K562 (cell line): Measurements from ENCODE around the gene FRAT2. TPM values are rescaled to one million over a fixed set of nuclear protein-coding genes. Genes with fewer than 3 reads are reported as not detected.
A peak's percentile ranks its signal among the peaks of the same experiment; 100 is the strongest.

Experiments used
- GATAD2B ChIP-seq: fragments of 450-650 bp; IDR thresholded peaks from 2 replicates; pipeline ENCODE4 v1.6.1; 2017; ENCODE audit warnings: mild to moderate bottlenecking, borderline replicate concordance
- GTF2A2 ChIP-seq: IDR thresholded peaks from 2 replicates; pipeline ENCODE4 v1.6.1; 2016; ENCODE audit warnings: mild to moderate bottlenecking, missing genetic modification characterization, missing compliant biosample characterization
- HOXB6 ChIP-seq: fragments of 250-450 bp; sonication (Bioruptor Pico); IDR thresholded peaks from 2 replicates; pipeline ENCODE4 v1.5.1; 2022; ENCODE audit warnings: mild to moderate bottlenecking, borderline replicate concordance
- NCOA4 ChIP-seq: fragments of 450-650 bp; IDR thresholded peaks from 2 replicates; pipeline ENCODE4 v1.6.1; 2018; ENCODE audit warnings: mild to moderate bottlenecking; ENCODE audit not compliant: partially characterized antibody
- NR3C1 ChIP-seq: sonication (generic); formaldehyde crosslinking; IDR thresholded peaks from 2 replicates; pipeline ENCODE4 v1.8.1; 2022; ENCODE audit warnings: missing genetic modification reagents
- PHF8 ChIP-seq: fragments of 200-600 bp; sonication (generic); IDR thresholded peaks from 2 replicates; pipeline ENCODE4 v1.6.1; 2012; ENCODE audit warnings: mixed run types, mild to moderate bottlenecking, inconsistent platforms, low read length, moderate library complexity, borderline replicate concordance
- POLR2A ChIP-seq: fragments of 450-650 bp; conservative IDR thresholded peaks from 2 replicates; pipeline ENCODE4 v1.6.1; 2016
- polyA plus RNA-seq, 8 experiments: library from polyadenylated mRNA; depleted of rRNA in 4 of 8; stranded (reverse) in 5 of 8; unstranded in 3 of 8; fragments of >200 nt; fragmentation: Nextera tagmentation in 2 of 8; fragmentation: Illumina TruSeq in 1 of 8; extraction: Ambion mirVana in 2 of 8; extraction: Trizol in 1 of 8; gene quantifications; 2 replicates each; pipeline versions ENCODE4 v1.2.1 to v1.2.3, GENCODE V29; 2011 to 2014; ENCODE audit warnings: inconsistent platforms in 1 of 8, missing spikeins in 1 of 8
- total RNA-seq, 7 experiments: library from RNA; depleted of rRNA in 6 of 7; stranded (reverse); fragments of >200 nt in 6 of 7; fragmentation: Illumina TruSeq in 2 of 7; extraction: Trizol in 2 of 7; gene quantifications; 2 replicates each; pipeline versions ENCODE4 v1.2.1 to v1.2.3, GENCODE V29; 2011 to 2021; ENCODE audit warnings: low replicate concordance in 1 of 7
- TF ChIP-seq, protein P1 (sequence below): fragments of 450-650 bp; IDR thresholded peaks from 2 replicates; pipeline ENCODE4 v1.6.1; 2016; ENCODE audit warnings: borderline replicate concordance
- TF ChIP-seq, protein P2 (sequence below), 2 experiments: fragments of 450-650 bp; formaldehyde crosslinking in 1 of 2; IDR thresholded peaks; 2 replicates each; pipeline versions ENCODE4 v1.4.0 to v1.6.1; 2014 to 2020; ENCODE audit warnings: mild to moderate bottlenecking in 2 of 2, borderline replicate concordance in 1 of 2, low read depth in 1 of 2
- TF ChIP-seq, protein P3 (sequence below): fragments of 200-800 bp; sonication (Bioruptor generic); IDR thresholded peaks from 2 replicates; pipeline ENCODE4 v1.6.1; 2017; ENCODE audit warnings: missing genetic modification characterization, missing compliant biosample characterization
- TF ChIP-seq, protein P4 (sequence below): fragments of 450-650 bp; IDR thresholded peaks from 2 replicates; pipeline ENCODE4 v1.6.1; 2018; ENCODE audit not compliant: partially characterized antibody

Gene FRAT2
- total and polyA plus RNA-seq, 9 of the 15 experiments (the other 6 are each of a cell fraction or from before 2014, with no cell fraction given) = 4.3 to 31.7 (median 19.5) TPM

DNA sequence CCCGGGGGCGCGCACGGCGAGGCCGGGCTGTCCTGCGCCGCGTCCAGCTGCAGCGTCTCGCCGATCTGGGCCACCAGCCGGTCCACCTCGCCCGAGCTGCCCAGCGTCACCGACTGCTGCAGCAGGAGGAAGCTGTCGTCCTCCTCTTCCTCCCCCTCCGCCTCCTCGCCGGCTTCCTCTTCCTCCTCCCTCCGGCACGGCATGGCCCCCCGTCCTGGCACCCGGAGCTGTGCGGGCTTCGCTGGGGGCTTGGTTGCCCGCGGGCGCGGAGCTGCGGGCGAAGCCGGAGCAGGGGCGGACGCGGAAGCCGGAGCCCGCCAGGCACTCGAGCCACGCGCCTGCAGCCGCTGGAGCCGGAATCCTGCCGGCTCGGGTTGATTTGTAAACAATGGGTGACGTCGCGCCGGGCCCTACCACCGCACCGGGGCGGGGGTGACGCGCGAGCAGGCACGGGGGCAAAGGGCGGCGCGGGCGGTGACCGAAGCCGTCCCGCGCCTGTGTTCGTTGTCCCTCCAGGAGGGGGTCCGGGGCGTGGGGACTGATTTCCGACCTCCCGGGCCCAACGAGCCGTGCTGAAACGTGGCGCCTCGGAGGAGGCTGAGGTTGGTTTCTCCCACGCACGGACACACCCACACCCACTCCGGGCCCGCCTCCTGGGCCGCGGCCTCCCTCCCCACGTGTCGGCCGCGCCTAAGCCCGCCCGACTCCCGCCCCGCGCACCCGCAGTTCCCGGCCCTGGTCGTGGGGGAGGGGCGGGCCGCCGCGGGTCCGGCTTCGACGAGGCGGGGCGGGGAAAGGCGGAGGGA is at the start of gene FRAT2 (continued):
- TF ChIP-seq PHF8 (peak; percentile 68; the same call in 1 of the 2 replicates), NCOA4 (no peak), GATAD2B (no peak), POLR2A (peak; percentile 71), HOXB6 (no peak), GTF2A2 (no peak), NR3C1 (CRISPR knock-in tag) (peak; percentile 31; the same call in 1 of the 2 replicates)
- TF ChIP-seq, protein P1, sequence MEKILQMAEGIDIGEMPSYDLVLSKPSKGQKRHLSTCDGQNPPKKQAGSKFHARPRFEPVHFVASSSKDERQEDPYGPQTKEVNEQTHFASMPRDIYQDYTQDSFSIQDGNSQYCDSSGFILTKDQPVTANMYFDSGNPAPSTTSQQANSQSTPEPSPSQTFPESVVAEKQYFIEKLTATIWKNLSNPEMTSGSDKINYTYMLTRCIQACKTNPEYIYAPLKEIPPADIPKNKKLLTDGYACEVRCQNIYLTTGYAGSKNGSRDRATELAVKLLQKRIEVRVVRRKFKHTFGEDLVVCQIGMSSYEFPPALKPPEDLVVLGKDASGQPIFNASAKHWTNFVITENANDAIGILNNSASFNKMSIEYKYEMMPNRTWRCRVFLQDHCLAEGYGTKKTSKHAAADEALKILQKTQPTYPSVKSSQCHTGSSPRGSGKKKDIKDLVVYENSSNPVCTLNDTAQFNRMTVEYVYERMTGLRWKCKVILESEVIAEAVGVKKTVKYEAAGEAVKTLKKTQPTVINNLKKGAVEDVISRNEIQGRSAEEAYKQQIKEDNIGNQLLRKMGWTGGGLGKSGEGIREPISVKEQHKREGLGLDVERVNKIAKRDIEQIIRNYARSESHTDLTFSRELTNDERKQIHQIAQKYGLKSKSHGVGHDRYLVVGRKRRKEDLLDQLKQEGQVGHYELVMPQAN = peak; percentile 70; the same call in 1 of the 2 replicates
- TF ChIP-seq, protein P2, sequence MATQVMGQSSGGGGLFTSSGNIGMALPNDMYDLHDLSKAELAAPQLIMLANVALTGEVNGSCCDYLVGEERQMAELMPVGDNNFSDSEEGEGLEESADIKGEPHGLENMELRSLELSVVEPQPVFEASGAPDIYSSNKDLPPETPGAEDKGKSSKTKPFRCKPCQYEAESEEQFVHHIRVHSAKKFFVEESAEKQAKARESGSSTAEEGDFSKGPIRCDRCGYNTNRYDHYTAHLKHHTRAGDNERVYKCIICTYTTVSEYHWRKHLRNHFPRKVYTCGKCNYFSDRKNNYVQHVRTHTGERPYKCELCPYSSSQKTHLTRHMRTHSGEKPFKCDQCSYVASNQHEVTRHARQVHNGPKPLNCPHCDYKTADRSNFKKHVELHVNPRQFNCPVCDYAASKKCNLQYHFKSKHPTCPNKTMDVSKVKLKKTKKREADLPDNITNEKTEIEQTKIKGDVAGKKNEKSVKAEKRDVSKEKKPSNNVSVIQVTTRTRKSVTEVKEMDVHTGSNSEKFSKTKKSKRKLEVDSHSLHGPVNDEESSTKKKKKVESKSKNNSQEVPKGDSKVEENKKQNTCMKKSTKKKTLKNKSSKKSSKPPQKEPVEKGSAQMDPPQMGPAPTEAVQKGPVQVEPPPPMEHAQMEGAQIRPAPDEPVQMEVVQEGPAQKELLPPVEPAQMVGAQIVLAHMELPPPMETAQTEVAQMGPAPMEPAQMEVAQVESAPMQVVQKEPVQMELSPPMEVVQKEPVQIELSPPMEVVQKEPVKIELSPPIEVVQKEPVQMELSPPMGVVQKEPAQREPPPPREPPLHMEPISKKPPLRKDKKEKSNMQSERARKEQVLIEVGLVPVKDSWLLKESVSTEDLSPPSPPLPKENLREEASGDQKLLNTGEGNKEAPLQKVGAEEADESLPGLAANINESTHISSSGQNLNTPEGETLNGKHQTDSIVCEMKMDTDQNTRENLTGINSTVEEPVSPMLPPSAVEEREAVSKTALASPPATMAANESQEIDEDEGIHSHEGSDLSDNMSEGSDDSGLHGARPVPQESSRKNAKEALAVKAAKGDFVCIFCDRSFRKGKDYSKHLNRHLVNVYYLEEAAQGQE (IDR thresholded peaks at IDR 0.05; ENCODE audit: borderline replicate concordance) = no peak
- TF ChIP-seq, protein P2 (CRISPR knock-in tag; IDR thresholded peaks at IDR 0.05; ENCODE audit: low read depth) = no peak
- TF ChIP-seq, protein P3, sequence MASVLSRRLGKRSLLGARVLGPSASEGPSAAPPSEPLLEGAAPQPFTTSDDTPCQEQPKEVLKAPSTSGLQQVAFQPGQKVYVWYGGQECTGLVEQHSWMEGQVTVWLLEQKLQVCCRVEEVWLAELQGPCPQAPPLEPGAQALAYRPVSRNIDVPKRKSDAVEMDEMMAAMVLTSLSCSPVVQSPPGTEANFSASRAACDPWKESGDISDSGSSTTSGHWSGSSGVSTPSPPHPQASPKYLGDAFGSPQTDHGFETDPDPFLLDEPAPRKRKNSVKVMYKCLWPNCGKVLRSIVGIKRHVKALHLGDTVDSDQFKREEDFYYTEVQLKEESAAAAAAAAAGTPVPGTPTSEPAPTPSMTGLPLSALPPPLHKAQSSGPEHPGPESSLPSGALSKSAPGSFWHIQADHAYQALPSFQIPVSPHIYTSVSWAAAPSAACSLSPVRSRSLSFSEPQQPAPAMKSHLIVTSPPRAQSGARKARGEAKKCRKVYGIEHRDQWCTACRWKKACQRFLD (CRISPR knock-in tag) = 0 out of 2 replicates have a peak, but pooled peaks have one; percentile 72
- TF ChIP-seq, protein P4, sequence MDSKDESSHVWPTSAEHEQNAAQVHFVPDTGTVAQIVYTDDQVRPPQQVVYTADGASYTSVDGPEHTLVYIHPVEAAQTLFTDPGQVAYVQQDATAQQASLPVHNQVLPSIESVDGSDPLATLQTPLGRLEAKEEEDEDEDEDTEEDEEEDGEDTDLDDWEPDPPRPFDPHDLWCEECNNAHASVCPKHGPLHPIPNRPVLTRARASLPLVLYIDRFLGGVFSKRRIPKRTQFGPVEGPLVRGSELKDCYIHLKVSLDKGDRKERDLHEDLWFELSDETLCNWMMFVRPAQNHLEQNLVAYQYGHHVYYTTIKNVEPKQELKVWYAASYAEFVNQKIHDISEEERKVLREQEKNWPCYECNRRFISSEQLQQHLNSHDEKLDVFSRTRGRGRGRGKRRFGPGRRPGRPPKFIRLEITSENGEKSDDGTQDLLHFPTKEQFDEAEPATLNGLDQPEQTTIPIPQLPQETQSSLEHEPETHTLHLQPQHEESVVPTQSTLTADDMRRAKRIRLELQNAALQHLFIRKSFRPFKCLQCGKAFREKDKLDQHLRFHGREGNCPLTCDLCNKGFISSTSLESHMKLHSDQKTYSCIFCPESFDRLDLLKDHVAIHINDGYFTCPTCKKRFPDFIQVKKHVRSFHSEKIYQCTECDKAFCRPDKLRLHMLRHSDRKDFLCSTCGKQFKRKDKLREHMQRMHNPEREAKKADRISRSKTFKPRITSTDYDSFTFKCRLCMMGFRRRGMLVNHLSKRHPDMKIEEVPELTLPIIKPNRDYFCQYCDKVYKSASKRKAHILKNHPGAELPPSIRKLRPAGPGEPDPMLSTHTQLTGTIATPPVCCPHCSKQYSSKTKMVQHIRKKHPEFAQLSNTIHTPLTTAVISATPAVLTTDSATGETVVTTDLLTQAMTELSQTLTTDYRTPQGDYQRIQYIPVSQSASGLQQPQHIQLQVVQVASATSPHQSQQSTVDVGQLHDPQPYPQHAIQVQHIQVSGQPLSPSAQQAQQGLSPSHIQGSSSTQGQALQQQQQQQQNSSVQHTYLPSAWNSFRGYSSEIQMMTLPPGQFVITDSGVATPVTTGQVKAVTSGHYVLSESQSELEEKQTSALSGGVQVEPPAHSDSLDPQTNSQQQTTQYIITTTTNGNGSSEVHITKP = peak; percentile 100
